Esophagus (tissue), 2 donors: ENCODE results near the gene EXOC8. TPM values are rescaled to one million over a fixed set of nuclear protein-coding genes. Genes with fewer than 3 reads are reported as not detected.

ENCODE experiments used
- H3K27ac ChIP-seq, 2 donors: one replicate each; pipeline ENCODE4 v1.5.1; 2013; ENCODE audit warnings: low read depth in 2 of 2, mild to moderate bottlenecking in 2 of 2, inconsistent platforms in 1 of 2, low read length in 1 of 2, moderate library complexity in 1 of 2
- H3K27me3 ChIP-seq, 2 donors: one replicate each; pipeline ENCODE4 v1.6.1; 2013; ENCODE audit warnings: low read length in 2 of 2, control low read depth in 1 of 2, mild to moderate bottlenecking in 1 of 2; ENCODE audit not compliant: insufficient read depth in 2 of 2, control insufficient read depth in 1 of 2
- H3K36me3 ChIP-seq, 2 donors: one replicate each; pipeline ENCODE4 v1.6.1; 2013; ENCODE audit warnings: low read length in 1 of 2; ENCODE audit not compliant: control insufficient read depth in 2 of 2, insufficient read depth in 2 of 2
- H3K4me1 ChIP-seq, 2 donors: one replicate each; pipeline ENCODE4 v1.6.1; 2013; ENCODE audit warnings: low read length in 1 of 2; ENCODE audit not compliant: control insufficient read depth in 2 of 2, insufficient read depth in 2 of 2
- H3K4me3 ChIP-seq, 2 donors: one replicate each; pipeline ENCODE4 v1.5.1; 2013; ENCODE audit warnings: low read length in 2 of 2, mild to moderate bottlenecking in 2 of 2, low read depth in 1 of 2, moderate library complexity in 1 of 2
- H3K9me3 ChIP-seq, 2 donors: one replicate each; pipeline ENCODE4 v1.6.1; 2013; ENCODE audit warnings: mild to moderate bottlenecking in 2 of 2, low read depth in 1 of 2, low read length in 1 of 2, moderate library complexity in 1 of 2; ENCODE audit not compliant: control insufficient read depth in 2 of 2, insufficient read depth in 1 of 2
- WGBS, 2 donors: extraction: QIAGEN DNeasy Blood & Tissue Kit; methylation state at CpG; one replicate each; pipeline ENCODE4 v1.1.7; 2013; 5-methylcytosine and 5-hydroxymethylcytosine counted together
- polyA plus RNA-seq, 2 donors: library from polyadenylated mRNA; stranded (reverse); fragments of 200-250 nt; gene quantifications; one replicate each; pipeline ENCODE4 v1.2.3, GENCODE V29; 2013
- donor health status: healthy with polysubstance abuse.
- donor health status: Bipolar disorder and iron deficiency.

Gene EXOC8
- polyA plus RNA-seq, 2 donors = 3.0 to 3.6 TPM

DNA sequence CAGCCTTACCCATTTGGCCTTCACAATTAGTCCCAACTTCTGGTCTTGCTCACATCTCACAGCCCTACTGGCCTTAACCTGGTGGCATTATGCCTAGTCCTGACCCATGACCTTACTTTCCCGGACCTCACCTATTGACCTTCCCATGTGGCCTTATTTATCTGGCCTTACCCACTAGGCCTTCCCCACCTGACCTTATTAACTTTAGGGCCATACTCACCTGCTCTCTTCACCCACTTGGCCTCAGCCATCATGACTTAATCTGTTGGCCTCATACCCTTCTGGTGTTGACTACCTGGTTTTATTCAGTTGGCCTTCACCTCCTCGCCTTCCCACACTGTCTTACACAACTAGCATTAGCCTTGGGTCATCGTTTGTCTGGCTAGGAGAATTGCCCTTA, 35.7 kb downstream of the EXOC8 start:
- WGBS, 2 donors = 86 to 89% methylated on average over 3 of the region's 3 CpGs
- peak overlapping the region in 1 of 2 donors; percentile 8 for H3K27ac ChIP-seq
- peaks cover 0 to 2% of the 10 kb centered on the region in 2 donors for H3K9me3 ChIP-seq
- H3K4me1 ChIP-seq = no peaks in the 10 kb centered on the region
- no peaks in the 10 kb centered on the region for H3K27me3 ChIP-seq
- H3K36me3 ChIP-seq = no peaks in the 10 kb centered on the region
- no peak overlapping the region for H3K4me3 ChIP-seq

DNA sequence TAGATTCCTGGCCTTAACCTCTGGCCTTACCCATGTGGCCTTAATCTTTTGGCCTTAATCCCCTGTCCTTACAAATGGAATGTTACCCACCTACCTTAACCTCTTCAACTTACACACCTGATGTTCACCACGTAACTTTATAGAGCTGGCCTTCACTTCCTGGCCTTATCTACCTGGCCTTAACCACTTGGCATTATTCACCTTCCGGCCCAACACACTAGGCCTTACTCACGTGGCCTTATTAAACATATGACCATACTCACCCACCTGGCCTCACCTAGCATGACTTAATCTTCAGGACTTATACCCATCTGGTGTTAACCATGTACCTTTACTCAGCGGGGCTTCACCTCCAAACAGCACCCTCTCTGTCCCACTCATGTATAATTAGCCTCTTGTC, 41.7 kb downstream of the EXOC8 start:
- 81 to 93% methylated on average over 4 of the region's 4 CpGs for WGBS, 2 donors
- Histone ChIP-seq H3K4me1 (no peaks in the 10 kb centered on the region), H3K9me3 (peaks cover 0 to 2% of the 10 kb centered on the region in 2 donors), H3K27me3 (no peaks in the 10 kb centered on the region), H3K36me3 (no peaks in the 10 kb centered on the region), H3K4me3 (no peak overlapping the region), H3K27ac (no peak overlapping the region)

DNA sequence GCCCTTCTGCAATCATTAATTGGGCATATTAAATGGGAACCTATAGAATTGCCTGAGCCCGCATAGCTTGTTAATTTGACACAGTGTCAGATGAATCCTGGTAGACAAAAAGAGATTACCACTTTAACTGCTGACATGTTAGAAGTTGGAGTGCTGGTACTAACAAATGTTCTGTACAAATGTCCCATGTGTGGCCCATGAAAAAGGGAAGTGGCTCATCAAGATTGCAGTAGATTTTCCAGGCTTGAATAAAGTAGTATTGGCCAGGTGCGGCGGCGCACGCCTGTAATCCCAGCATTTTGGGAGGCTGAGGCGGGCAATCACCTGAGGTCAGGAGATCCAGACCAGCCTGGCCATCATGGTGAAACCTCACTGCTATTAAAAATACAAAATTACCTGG, 51.0 kb downstream of the EXOC8 start:
- Histone ChIP-seq H3K4me1 (no peaks in the 10 kb centered on the region), H3K27me3 (no peaks in the 10 kb centered on the region), H3K9me3 (no peaks in the 10 kb centered on the region), H3K36me3 (no peaks in the 10 kb centered on the region), H3K27ac (no peak overlapping the region), H3K4me3 (no peak overlapping the region)
- WGBS, 2 donors = 97% methylated on average over 6 of the region's 6 CpGs

DNA sequence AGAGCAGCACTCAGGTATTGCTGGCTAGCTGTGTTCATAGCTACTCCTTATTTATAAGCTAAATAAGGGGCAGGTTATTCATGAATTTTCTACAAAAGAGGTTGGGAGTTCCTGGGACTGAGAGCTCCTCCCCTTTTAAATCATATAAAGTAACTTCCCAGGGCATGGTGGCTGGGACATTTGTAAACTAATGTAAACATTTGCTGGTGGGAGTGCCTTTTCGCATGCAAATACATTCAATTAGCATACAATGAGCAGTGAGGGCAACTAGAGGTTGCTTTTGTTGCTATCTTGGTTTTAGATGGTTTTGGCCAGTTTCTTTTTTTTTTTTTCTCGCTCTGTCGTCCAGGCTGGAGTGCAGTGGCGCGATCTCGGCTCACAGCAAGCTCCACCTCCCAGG, 53.2 kb downstream of the EXOC8 start:
- H3K4me1 ChIP-seq = no peaks in the 10 kb centered on the region
- 95 to 96% methylated on average over 6 of the region's 6 CpGs for WGBS, 2 donors
- H3K9me3 ChIP-seq = no peaks in the 10 kb centered on the region
- H3K36me3 ChIP-seq = no peaks in the 10 kb centered on the region
- no peak overlapping the region for H3K27ac ChIP-seq
- H3K27me3 ChIP-seq = no peaks in the 10 kb centered on the region
- H3K4me3 ChIP-seq = no peak overlapping the region

Other genes starting within 250 kb of the EXOC8 start
- under 1 TPM in 1 of 2 donors, not detected in 1; under 0.01 TPM for gene TRIM67, start 175.8 kb downstream of the EXOC8 start, polyA plus RNA-seq
- gene GNPAT, start 96.6 kb downstream of the EXOC8 start, polyA plus RNA-seq = 10 to 100 TPM; 18.5 to 33.1 TPM
- gene SPRTN, start 441 bp upstream of the EXOC8 start, polyA plus RNA-seq = 1 to 10 TPM; 3.7 to 5.0 TPM
- gene EGLN1, start 84.4 kb upstream of the EXOC8 start, polyA plus RNA-seq = 10 to 100 TPM in 1 of 2 donors, 1 to 10 TPM in 1; 8.7 to 12.5 TPM
- gene TSNAX, start 190.8 kb upstream of the EXOC8 start, polyA plus RNA-seq = 10 to 100 TPM in 1 of 2 donors, 1 to 10 TPM in 1; 5.8 to 15.9 TPM